Measurements from ENCODE around the gene KRTAP10-6. TPM values are rescaled to one million over a fixed set of nuclear protein-coding genes. Genes with fewer than 3 reads are reported as not detected.
"Not testable (repeated sequence)": the region's sequence is repeated elsewhere in the genome, so short reads cannot be mapped to it uniquely, and the experiment has no call there.

KRTAP10-6 gene
- polyA plus RNA-seq (ENCODE audit: insufficient read length in 12 of 12), result not detected
- long read RNA-seq, donor 1, result 0 reads
- long read RNA-seq, donor 2, result 0 reads
- long read RNA-seq, donor 3, result 0 reads
- long read RNA-seq, donor 4, result 0 reads
- long read RNA-seq, donor 5, result 0 reads
- long read RNA-seq, donor 6, result 0 reads
- long read RNA-seq, donor 7, result 0 reads
- long read RNA-seq, donor 8, result 0 reads
- long read RNA-seq, donor 9, result 0 reads
- long read RNA-seq, donor 10, result 0 reads
- long read RNA-seq, donor 11, result 0 reads

GRCh38 chr21:44592446-44593311 is at the start of gene KRTAP10-6:
KRTAP10-6 (minus strand) TSS chr21:44592505; CDS start chr21:44592484, 21 bp downstream.
- DNase-seq, result no peak

- DNase-seq, result no peak
Observed at GRCh38 chr21:44640761-44641160, 48.5 kb upstream of the KRTAP10-6 start.

GRCh38 chr21:44639331-44639655 is 47.0 kb upstream of the KRTAP10-6 start:
- no peak for DNase-seq

- DNase-seq, result not testable (repeated sequence)
Observed at GRCh38 chr21:44638506-44639330, 46.4 kb upstream of the KRTAP10-6 start.

GRCh38 chr21:44637851-44638348 is 45.6 kb upstream of the KRTAP10-6 start:
- DNase-seq, result not testable (repeated sequence)

- no peak for DNase-seq
Observed at GRCh38 chr21:44637018-44637850, 44.9 kb upstream of the KRTAP10-6 start, which contains the start of gene KRTAP10-10. KRTAP10-10 (plus strand) TSS chr21:44637356; CDS start chr21:44637418, 62 bp downstream.

- DNase-seq, result no peak
Observed at GRCh38 chr21:44636209-44637017, 44.1 kb upstream of the KRTAP10-6 start.

GRCh38 chr21:44632067-44632466 is 39.8 kb upstream of the KRTAP10-6 start:
- DNase-seq, result no peak

GRCh38 chr21:44630440-44630839 is 38.1 kb upstream of the KRTAP10-6 start:
- DNase-seq, result no peak

- DNase-seq, result no peak
Observed at GRCh38 chr21:44628707-44629391, 36.5 kb upstream of the KRTAP10-6 start.

- not testable (repeated sequence) for DNase-seq
Observed at GRCh38 chr21:44627831-44628233, 35.5 kb upstream of the KRTAP10-6 start.

GRCh38 chr21:44627181-44627822 is 35.0 kb upstream of the KRTAP10-6 start:
- not testable (repeated sequence) for DNase-seq

GRCh38 chr21:44626673-44627143 is 34.4 kb upstream of the KRTAP10-6 start, which contains the start of gene KRTAP10-9:
KRTAP10-9 (plus strand) TSS chr21:44627093; CDS start chr21:44627172, 79 bp downstream.
- DNase-seq, result no peak

GRCh38 chr21:44626262-44626661 is 34.0 kb upstream of the KRTAP10-6 start:
- DNase-seq, result no peak

- DNase-seq, result no peak
Observed at GRCh38 chr21:44625756-44626155, 33.5 kb upstream of the KRTAP10-6 start.

- no peak for DNase-seq
Observed at GRCh38 chr21:44623575-44623974, 31.3 kb upstream of the KRTAP10-6 start.

- no peak for DNase-seq
Observed at GRCh38 chr21:44619886-44620285, 27.6 kb upstream of the KRTAP10-6 start.

GRCh38 chr21:44618909-44619308 is 26.6 kb upstream of the KRTAP10-6 start:
- no peak for DNase-seq

- DNase-seq, result no peak
Observed at GRCh38 chr21:44618504-44618903, 26.2 kb upstream of the KRTAP10-6 start.
